Smooth muscle cell (in vitro differentiated cells): ENCODE measurements around the gene EIF3B. TPM values are rescaled to one million over a fixed set of nuclear protein-coding genes. Genes with fewer than 3 reads are reported as not detected.

ENCODE experiments used
- DNase-seq: peaks from one replicate; lab custom pipeline; 2025; ENCODE audit not compliant: unreplicated experiment; lab: John Stamatoyannopoulos, UW
- H2AFZ ChIP-seq: fragments of 200-600 bp; sonication (generic); 2 replicates; pipeline ENCODE4 v1.6.0; 2016; ENCODE audit warnings: antibody characterized with exemption, low read depth, mild to moderate bottlenecking
- H3F3A ChIP-seq: fragments of 200-600 bp; sonication (generic); 2 replicates; pipeline ENCODE4 v1.6.0; 2017; ENCODE audit warnings: antibody characterized with exemption, low read depth
- H3K27ac ChIP-seq: fragments of 200-600 bp; sonication (generic); 2 replicates; pipeline ENCODE4 v1.5.1; 2016; ENCODE audit warnings: low read depth, mild to moderate bottlenecking
- H3K27me3 ChIP-seq: fragments of 200-600 bp; sonication (generic); 2 replicates; pipeline ENCODE4 v1.6.1; 2016; ENCODE audit warnings: low read depth, mild to moderate bottlenecking
- H3K36me3 ChIP-seq: fragments of 200-600 bp; sonication (generic); 2 replicates; pipeline ENCODE4 v1.5.1; 2016; ENCODE audit warnings: low read depth
- H3K4me1 ChIP-seq: fragments of 200-600 bp; sonication (generic); 2 replicates; pipeline ENCODE4 v1.5.1; 2016; ENCODE audit warnings: low read depth
- H3K4me2 ChIP-seq: fragments of 200-600 bp; sonication (generic); 2 replicates; pipeline ENCODE4 v1.6.0; 2016; ENCODE audit warnings: mild to moderate bottlenecking
- H3K4me3 ChIP-seq: fragments of 200-600 bp; sonication (generic); 2 replicates; pipeline ENCODE4 v1.5.1; 2016; ENCODE audit warnings: mild to moderate bottlenecking
- H3K79me2 ChIP-seq: fragments of 200-600 bp; sonication (generic); 2 replicates; pipeline ENCODE4 v1.6.0; 2016; ENCODE audit warnings: low read depth, mild to moderate bottlenecking
- H3K9ac ChIP-seq: fragments of 200-600 bp; sonication (generic); 2 replicates; pipeline ENCODE4 v1.6.0; 2016; ENCODE audit warnings: low read depth
- H3K9me3 ChIP-seq: fragments of 200-600 bp; sonication (generic); replicated peaks from 2 replicates; pipeline ENCODE4 v1.5.1; 2016; ENCODE audit warnings: low read depth
- H4K20me1 ChIP-seq: fragments of 200-600 bp; sonication (generic); 2 replicates; pipeline ENCODE4 v1.6.0; 2016; ENCODE audit warnings: low read depth
- CTCF ChIP-seq: fragments of 200-600 bp; sonication (generic); IDR thresholded peaks from 2 replicates; pipeline ENCODE4 v1.5.1; 2017; ENCODE audit warnings: borderline replicate concordance, mild to moderate bottlenecking, antibody characterized with exemption; ENCODE audit not compliant: insufficient read depth, poor library complexity, severe bottlenecking
- WGBS: methylation state at CpG from one replicate; pipeline ENCODE4 v1.1.7; 2016; ENCODE audit warnings: low lambda C conversion rate; 5-methylcytosine and 5-hydroxymethylcytosine counted together
- polyA plus RNA-seq: library from polyadenylated mRNA; unstranded; fragments of >200 nt; fragmentation: Nextera tagmentation; extraction: Ambion mirVana; gene quantifications from 2 replicates; pipeline ENCODE4 v1.2.1, GENCODE V29; 2016
- small RNA-seq: library from RNA; depleted of rRNA; stranded (forward); fragments of <200 nt; gene quantifications from one replicate; pipeline ENCODE3, GENCODE V24; 2014
- total RNA-seq: library from RNA; depleted of rRNA; stranded (reverse); fragments of >200 nt; gene quantifications from 2 replicates; pipeline ENCODE4 v1.2.3, GENCODE V29; 2014

Gene EIF3B
- total and polyA plus RNA-seq, 2 experiments from 2014 or later, result 96.1 to 112 TPM

GRCh38 chr7:2421943-2422310 is 67.3 kb downstream of the EIF3B start:
- WGBS, result 94% methylated on average over 9 of the region's 9 CpGs
- Histone ChIP-seq H3K9ac (no peak overlapping the region), H3K27ac (no peak overlapping the region), H3K4me3 (no peak overlapping the region), H2AFZ (no peak overlapping the region), H3K4me2 (no peak overlapping the region), H3K9me3 (no peaks in the 10 kb centered on the region), H3K36me3 (no peaks in the 10 kb centered on the region), H3K27me3 (no peaks in the 10 kb centered on the region), H3K79me2 (no peaks in the 10 kb centered on the region), H3F3A (no peaks in the 10 kb centered on the region), H4K20me1 (peaks cover 8% of the 10 kb centered on the region), H3K4me1 (no peaks in the 10 kb centered on the region)
- DNase-seq, result no peak
- TF ChIP-seq CTCF, result no peak

GRCh38 chr7:2425749-2426148 is 71.1 kb downstream of the EIF3B start:
- no peak for DNase-seq
- Histone ChIP-seq H3K4me2 (no peak overlapping the region), H3K27me3 (no peaks in the 10 kb centered on the region), H3F3A (no peaks in the 10 kb centered on the region), H3K4me1 (no peaks in the 10 kb centered on the region), H3K9ac (no peak overlapping the region), H3K36me3 (no peaks in the 10 kb centered on the region), H4K20me1 (peaks cover 8% of the 10 kb centered on the region), H3K27ac (no peak overlapping the region), H3K79me2 (no peaks in the 10 kb centered on the region), H3K4me3 (no peak overlapping the region), H3K9me3 (no peaks in the 10 kb centered on the region), H2AFZ (no peak overlapping the region)
- TF ChIP-seq CTCF, result no peak
- 91% methylated on average over 10 of the region's 10 CpGs for WGBS

Small RNAs within 50 kb of the gene (small RNA-seq; reads per million reads assigned to genes)
- gene AC004840.2, result 0.11 reads per million

Other genes with a start within 250 kb of the EIF3B start
- 25.0 and 60.7 TPM in 2 replicates for gene MAD1L1, start 121.9 kb upstream of the EIF3B start, total RNA-seq
- gene MAD1L1, start 121.9 kb upstream of the EIF3B start, polyA plus RNA-seq, result 33.4 and 38.4 TPM in 2 replicates
- gene MRM2, start 112.6 kb upstream of the EIF3B start, total RNA-seq, result 13.0 and 17.1 TPM in 2 replicates
- gene MRM2, start 112.6 kb upstream of the EIF3B start, polyA plus RNA-seq, result 30.8 and 34.8 TPM in 2 replicates
- gene NUDT1, start 112.6 kb upstream of the EIF3B start, total RNA-seq, result 17.8 and 20.7 TPM in 2 replicates
- 46.0 and 51.2 TPM in 2 replicates for gene NUDT1, start 112.6 kb upstream of the EIF3B start, polyA plus RNA-seq
- 12.8 and 49.9 TPM in 2 replicates for gene SNX8, start 40.4 kb upstream of the EIF3B start, total RNA-seq
- 46.9 and 56.4 TPM in 2 replicates for gene SNX8, start 40.4 kb upstream of the EIF3B start, polyA plus RNA-seq
- gene CHST12, start 48.8 kb downstream of the EIF3B start, total RNA-seq, result 7.5 and 10.1 TPM in 2 replicates
- gene CHST12, start 48.8 kb downstream of the EIF3B start, polyA plus RNA-seq, result 15.0 and 19.7 TPM in 2 replicates
- gene GRIFIN, start 121.6 kb downstream of the EIF3B start, total RNA-seq, result not detected in 2 replicates
- gene GRIFIN, start 121.6 kb downstream of the EIF3B start, polyA plus RNA-seq, result not detected in 2 replicates
- gene LFNG, start 164.9 kb downstream of the EIF3B start, total RNA-seq, result 9.8 and 19.5 TPM in 2 replicates
- gene LFNG, start 164.9 kb downstream of the EIF3B start, polyA plus RNA-seq, result 6.0 and 7.9 TPM in 2 replicates
- gene BRAT1, start 200.7 kb downstream of the EIF3B start, total RNA-seq, result 11.2 and 16.8 TPM in 2 replicates
- 32.4 and 43.6 TPM in 2 replicates for gene BRAT1, start 200.7 kb downstream of the EIF3B start, polyA plus RNA-seq
- gene IQCE, start 204.2 kb downstream of the EIF3B start, total RNA-seq, result 12.7 and 15.0 TPM in 2 replicates
- gene IQCE, start 204.2 kb downstream of the EIF3B start, polyA plus RNA-seq, result 5.8 and 16.3 TPM in 2 replicates